ENCODE results near the gene BRD3OS.

The BRD3OS gene

DNA sequence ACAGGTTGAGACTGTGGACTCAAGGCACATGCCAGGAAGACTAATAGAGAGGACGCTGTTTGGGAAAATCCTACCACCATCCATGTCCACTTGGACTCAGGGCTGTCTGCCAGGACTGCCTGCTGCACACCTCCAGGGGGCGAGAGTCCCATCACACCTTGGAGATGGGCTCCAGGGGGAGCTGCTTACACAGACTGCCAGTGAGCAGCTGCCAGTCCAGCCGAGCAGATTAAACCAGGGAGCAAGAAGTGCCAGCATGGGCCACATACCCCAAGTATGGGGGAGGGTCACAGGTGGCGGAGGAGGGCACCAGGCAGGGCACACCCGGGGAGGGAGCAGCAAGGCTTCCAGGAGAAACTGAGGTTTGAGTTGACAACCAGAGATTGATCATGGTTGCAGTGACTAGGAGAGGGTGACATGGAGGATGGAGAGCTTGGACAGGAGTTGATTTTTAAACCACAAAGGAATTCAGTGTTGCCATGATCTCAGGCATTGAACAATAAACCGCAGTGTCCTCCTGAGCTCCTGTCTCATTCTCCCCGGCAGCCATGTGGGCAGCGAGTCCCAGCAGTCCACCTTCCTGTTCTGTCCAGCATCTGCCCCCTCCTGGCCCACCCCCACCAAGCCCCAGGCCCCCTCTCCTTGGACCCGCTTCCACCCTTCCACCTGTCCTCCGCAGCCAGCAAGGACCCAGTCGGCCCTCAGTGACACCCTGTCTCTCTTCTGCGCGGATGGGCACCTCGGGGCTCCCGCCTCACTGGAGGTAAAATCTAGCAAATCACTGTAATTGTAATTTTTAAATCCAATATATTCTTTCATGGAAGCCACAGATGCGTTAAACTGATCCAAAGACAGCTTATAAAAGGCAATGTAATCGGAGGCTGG, 30.0 kb upstream of the BRD3OS start:
- H3K4me3 ChIP-seq (ENCODE audit: low read length in 2 of 2): no peak overlapping the region
- H3K27me3 ChIP-seq (ENCODE audit: control insufficient read depth in 2 of 2, insufficient read depth in 2 of 2, low read length in 2 of 2): peaks cover 0 to 3% of the 10 kb centered on the region in 2 donors
- H3K9me3 ChIP-seq (ENCODE audit: control insufficient read depth in 2 of 2, low read length in 2 of 2): no peaks in the 10 kb centered on the region
- no peak overlapping the region for H3K27ac ChIP-seq (ENCODE audit: low read depth in 2 of 2, low read length in 2 of 2)
- peaks cover 18 to 26% of the 10 kb centered on the region in 2 donors for H3K4me1 ChIP-seq (ENCODE audit: control insufficient read depth in 2 of 2, insufficient read depth in 2 of 2, low read length in 2 of 2)
- no peak overlapping the region for H3K9ac ChIP-seq (ENCODE audit: low read depth in 1 of 2, low read length in 2 of 2)
- H3K36me3 ChIP-seq (ENCODE audit: control insufficient read depth in 2 of 2, insufficient read depth in 2 of 2, low read length in 2 of 2): no peaks in the 10 kb centered on the region

GRCh38 chr9:133996531-133997520, 28.5 kb upstream of the BRD3OS start:
- Histone ChIP-seq H3K9ac (ENCODE audit: low read depth in 1 of 2, low read length in 2 of 2) (no peak overlapping the region), H3K4me1 (ENCODE audit: control insufficient read depth in 2 of 2, insufficient read depth in 2 of 2, low read length in 2 of 2) (peaks cover 14 to 15% of the 10 kb centered on the region in 2 donors), H3K36me3 (ENCODE audit: control insufficient read depth in 2 of 2, insufficient read depth in 2 of 2, low read length in 2 of 2) (no peaks in the 10 kb centered on the region), H3K9me3 (ENCODE audit: control insufficient read depth in 2 of 2, low read length in 2 of 2) (no peaks in the 10 kb centered on the region), H3K27ac (ENCODE audit: low read depth in 2 of 2, low read length in 2 of 2) (no peak overlapping the region), H3K27me3 (ENCODE audit: control insufficient read depth in 2 of 2, insufficient read depth in 2 of 2, low read length in 2 of 2) (peaks cover 0 to 3% of the 10 kb centered on the region in 2 donors), H3K4me3 (ENCODE audit: low read length in 2 of 2) (no peak overlapping the region)

- Histone ChIP-seq H3K4me3 (ENCODE audit: low read length in 2 of 2) (no peak overlapping the region), H3K4me1 (ENCODE audit: control insufficient read depth in 2 of 2, insufficient read depth in 2 of 2, low read length in 2 of 2) (peaks cover 14 to 15% of the 10 kb centered on the region in 2 donors)
Measured at GRCh38 chr9:133997584-133997983, 27.7 kb upstream of the BRD3OS start.

GRCh38 chr9:133998915-133999595, 26.2 kb upstream of the BRD3OS start:
- Histone ChIP-seq H3K27me3 (ENCODE audit: control insufficient read depth in 2 of 2, insufficient read depth in 2 of 2, low read length in 2 of 2) (peaks cover 0 to 3% of the 10 kb centered on the region in 2 donors), H3K9me3 (ENCODE audit: control insufficient read depth in 2 of 2, low read length in 2 of 2) (no peaks in the 10 kb centered on the region), H3K36me3 (ENCODE audit: control insufficient read depth in 2 of 2, insufficient read depth in 2 of 2, low read length in 2 of 2) (no peaks in the 10 kb centered on the region), H3K4me1 (ENCODE audit: control insufficient read depth in 2 of 2, insufficient read depth in 2 of 2, low read length in 2 of 2) (peaks cover 3% of the 10 kb centered on the region in 2 donors), H3K9ac (ENCODE audit: low read depth in 1 of 2, low read length in 2 of 2) (no peak overlapping the region), H3K27ac (ENCODE audit: low read depth in 2 of 2, low read length in 2 of 2) (no peak overlapping the region), H3K4me3 (ENCODE audit: low read length in 2 of 2) (no peak overlapping the region)

More at GRCh38 chr9:133997584-133997983, 27.7 kb upstream of the BRD3OS start:
- H3K9ac ChIP-seq (ENCODE audit: low read depth in 1 of 2, low read length in 2 of 2): no peak overlapping the region
- H3K9me3 ChIP-seq (ENCODE audit: control insufficient read depth in 2 of 2, low read length in 2 of 2): no peaks in the 10 kb centered on the region
- H3K27me3 ChIP-seq (ENCODE audit: control insufficient read depth in 2 of 2, insufficient read depth in 2 of 2, low read length in 2 of 2): peaks cover 0 to 3% of the 10 kb centered on the region in 2 donors
- no peak overlapping the region for H3K27ac ChIP-seq (ENCODE audit: low read depth in 2 of 2, low read length in 2 of 2)
- H3K36me3 ChIP-seq (ENCODE audit: control insufficient read depth in 2 of 2, insufficient read depth in 2 of 2, low read length in 2 of 2): no peaks in the 10 kb centered on the region

- Histone ChIP-seq H3K4me3 (ENCODE audit: low read length in 2 of 2) (no peak overlapping the region), H3K27me3 (ENCODE audit: control insufficient read depth in 2 of 2, insufficient read depth in 2 of 2, low read length in 2 of 2) (peaks cover 0 to 3% of the 10 kb centered on the region in 2 donors), H3K4me1 (ENCODE audit: control insufficient read depth in 2 of 2, insufficient read depth in 2 of 2, low read length in 2 of 2) (no peaks in the 10 kb centered on the region), H3K9ac (ENCODE audit: low read depth in 1 of 2, low read length in 2 of 2) (no peak overlapping the region), H3K27ac (ENCODE audit: low read depth in 2 of 2, low read length in 2 of 2) (no peak overlapping the region), H3K36me3 (ENCODE audit: control insufficient read depth in 2 of 2, insufficient read depth in 2 of 2, low read length in 2 of 2) (no peaks in the 10 kb centered on the region), H3K9me3 (ENCODE audit: control insufficient read depth in 2 of 2, low read length in 2 of 2) (no peaks in the 10 kb centered on the region)
Measured at GRCh38 chr9:133999851-134000265, 25.4 kb upstream of the BRD3OS start.

DNA sequence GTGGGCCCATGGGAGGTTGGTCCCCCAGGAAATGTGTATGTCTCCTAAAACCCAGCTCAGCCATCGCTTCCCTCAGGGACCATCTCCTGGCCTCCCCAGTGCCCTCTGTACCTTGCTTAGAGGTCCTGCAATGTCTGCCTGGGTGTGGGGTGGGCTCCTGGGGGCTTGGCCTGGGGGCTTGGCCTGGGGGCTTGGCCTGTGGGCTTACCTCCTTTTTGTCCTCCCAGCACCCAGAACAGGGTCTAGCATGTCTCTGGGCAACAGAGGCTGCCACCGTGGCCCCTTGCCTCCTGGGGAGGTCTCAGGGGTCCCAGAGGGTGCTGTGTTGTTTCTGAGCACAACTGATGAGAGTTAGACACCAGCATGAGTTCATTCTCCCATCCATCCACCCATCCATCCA, 22.5 kb upstream of the BRD3OS start:
- Histone ChIP-seq H3K9ac (ENCODE audit: low read depth in 1 of 2, low read length in 2 of 2) (no peak overlapping the region), H3K27ac (ENCODE audit: low read depth in 2 of 2, low read length in 2 of 2) (no peak overlapping the region), H3K27me3 (ENCODE audit: control insufficient read depth in 2 of 2, insufficient read depth in 2 of 2, low read length in 2 of 2) (no peaks in the 10 kb centered on the region), H3K4me3 (ENCODE audit: low read length in 2 of 2) (no peak overlapping the region), H3K9me3 (ENCODE audit: control insufficient read depth in 2 of 2, low read length in 2 of 2) (no peaks in the 10 kb centered on the region), H3K36me3 (ENCODE audit: control insufficient read depth in 2 of 2, insufficient read depth in 2 of 2, low read length in 2 of 2) (no peaks in the 10 kb centered on the region), H3K4me1 (ENCODE audit: control insufficient read depth in 2 of 2, insufficient read depth in 2 of 2, low read length in 2 of 2) (no peaks in the 10 kb centered on the region)

DNA sequence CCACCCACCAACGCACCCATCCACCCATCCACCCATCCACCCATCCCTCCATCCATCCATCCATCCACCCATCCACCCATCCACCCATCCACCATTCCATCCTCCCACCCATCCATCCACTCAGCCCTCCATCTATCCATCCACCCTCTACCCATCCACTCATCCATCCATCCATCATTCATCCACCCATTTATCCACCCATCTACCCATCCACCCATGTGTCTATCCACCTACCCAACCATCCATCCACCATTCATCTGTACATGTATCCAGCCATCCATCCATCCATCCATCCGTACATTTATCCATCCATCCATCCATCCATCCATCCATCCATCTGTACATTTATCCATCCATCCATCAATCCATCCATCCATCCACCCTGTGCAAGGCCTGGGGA, 22.0 kb upstream of the BRD3OS start:
- Histone ChIP-seq H3K36me3 (ENCODE audit: control insufficient read depth in 2 of 2, insufficient read depth in 2 of 2, low read length in 2 of 2) (no peaks in the 10 kb centered on the region), H3K27ac (ENCODE audit: low read depth in 2 of 2, low read length in 2 of 2) (no peak overlapping the region), H3K4me1 (ENCODE audit: control insufficient read depth in 2 of 2, insufficient read depth in 2 of 2, low read length in 2 of 2) (no peaks in the 10 kb centered on the region), H3K4me3 (ENCODE audit: low read length in 2 of 2) (no peak overlapping the region), H3K27me3 (ENCODE audit: control insufficient read depth in 2 of 2, insufficient read depth in 2 of 2, low read length in 2 of 2) (no peaks in the 10 kb centered on the region), H3K9me3 (ENCODE audit: control insufficient read depth in 2 of 2, low read length in 2 of 2) (no peaks in the 10 kb centered on the region), H3K9ac (ENCODE audit: low read depth in 1 of 2, low read length in 2 of 2) (no peak overlapping the region)

DNA sequence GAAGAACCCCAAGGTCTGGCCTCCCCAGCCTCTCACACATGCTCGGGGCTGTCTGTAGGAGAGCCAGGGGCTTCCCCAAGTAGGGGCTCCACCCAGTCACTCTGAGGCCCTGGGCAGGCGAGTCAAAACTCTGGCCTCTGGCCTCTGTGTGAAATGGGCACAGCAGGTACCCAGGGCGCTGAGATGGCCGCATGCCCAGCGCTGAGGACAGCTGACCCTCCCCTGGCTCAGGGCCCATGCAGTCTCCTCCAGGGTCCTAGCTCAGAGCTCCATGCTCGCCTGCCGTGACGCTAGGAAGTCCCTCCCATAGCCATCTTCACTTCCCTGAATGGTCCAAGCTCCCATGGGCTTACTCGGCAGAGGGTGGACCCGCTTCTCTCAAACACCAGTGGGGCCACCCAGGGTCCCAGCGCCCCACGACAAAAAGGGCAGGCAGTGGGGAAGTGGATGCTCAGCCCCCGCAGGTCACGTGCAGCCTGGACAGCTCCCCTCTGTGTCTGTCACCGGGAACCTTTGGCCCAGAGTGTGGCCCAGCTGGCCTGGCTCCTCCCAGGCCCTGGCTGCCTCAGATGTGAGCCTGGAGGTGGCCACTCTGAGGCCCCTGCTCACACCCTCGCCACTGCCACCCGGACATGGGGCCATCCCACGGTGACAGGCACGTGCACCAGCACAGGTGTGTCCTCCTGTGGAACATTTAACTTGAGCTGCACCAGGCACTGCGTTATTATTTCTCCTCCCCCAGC, 21.0 kb upstream of the BRD3OS start:
- H3K9me3 ChIP-seq (ENCODE audit: control insufficient read depth in 2 of 2, low read length in 2 of 2): no peaks in the 10 kb centered on the region
- no peaks in the 10 kb centered on the region for H3K36me3 ChIP-seq (ENCODE audit: control insufficient read depth in 2 of 2, insufficient read depth in 2 of 2, low read length in 2 of 2)
- no peak overlapping the region for H3K4me3 ChIP-seq (ENCODE audit: low read length in 2 of 2)
- H3K4me1 ChIP-seq (ENCODE audit: control insufficient read depth in 2 of 2, insufficient read depth in 2 of 2, low read length in 2 of 2): no peaks in the 10 kb centered on the region
- H3K27me3 ChIP-seq (ENCODE audit: control insufficient read depth in 2 of 2, insufficient read depth in 2 of 2, low read length in 2 of 2): no peaks in the 10 kb centered on the region
- no peak overlapping the region for H3K9ac ChIP-seq (ENCODE audit: low read depth in 1 of 2, low read length in 2 of 2)
- H3K27ac ChIP-seq (ENCODE audit: low read depth in 2 of 2, low read length in 2 of 2): no peak overlapping the region

DNA sequence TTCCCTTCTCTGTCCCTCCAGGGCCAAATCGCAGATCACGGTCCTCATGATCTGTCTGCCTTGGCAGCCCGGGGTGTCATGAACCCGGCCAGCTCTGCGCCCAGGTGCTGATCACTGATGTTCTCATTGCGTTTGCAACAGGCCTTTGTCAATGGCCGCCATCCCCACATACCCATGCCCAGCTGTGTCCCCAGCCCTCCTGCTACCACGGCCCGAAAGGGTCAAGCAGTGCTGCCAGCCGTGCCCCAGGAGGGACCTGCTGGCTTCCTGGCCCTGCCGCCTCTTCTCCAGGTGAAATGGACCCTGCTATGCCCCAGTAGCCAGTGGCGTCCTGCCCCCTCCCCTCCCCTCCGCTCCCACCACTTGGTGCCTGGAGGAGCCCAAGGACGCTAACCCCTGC, 20.4 kb upstream of the BRD3OS start:
- no peaks in the 10 kb centered on the region for H3K9me3 ChIP-seq (ENCODE audit: control insufficient read depth in 2 of 2, low read length in 2 of 2)
- H3K4me3 ChIP-seq (ENCODE audit: low read length in 2 of 2): no peak overlapping the region
- H3K27me3 ChIP-seq (ENCODE audit: control insufficient read depth in 2 of 2, insufficient read depth in 2 of 2, low read length in 2 of 2): no peaks in the 10 kb centered on the region
- no peaks in the 10 kb centered on the region for H3K36me3 ChIP-seq (ENCODE audit: control insufficient read depth in 2 of 2, insufficient read depth in 2 of 2, low read length in 2 of 2)
- no peaks in the 10 kb centered on the region for H3K4me1 ChIP-seq (ENCODE audit: control insufficient read depth in 2 of 2, insufficient read depth in 2 of 2, low read length in 2 of 2)
- H3K9ac ChIP-seq (ENCODE audit: low read depth in 1 of 2, low read length in 2 of 2): no peak overlapping the region
- no peak overlapping the region for H3K27ac ChIP-seq (ENCODE audit: low read depth in 2 of 2, low read length in 2 of 2)

Data from mucosa of rectum (tissue), 2 donors.